Testis (tissue), 2 donors: ENCODE data around the gene KIF26B.

ENCODE experiments used
- CTCF ChIP-seq, 3 experiments: fragments of 450-650 bp in 2 of 3; fragments of 200-600 bp in 1 of 3; sonication (generic) in 1 of 3; IDR thresholded peaks; one replicate each; pipeline ENCODE4 v1.5.1; 2016 to 2019; ENCODE audit warnings: antibody characterized with exemption in 3 of 3, mild to moderate bottlenecking in 2 of 3, moderate library complexity in 1 of 3
- POLR2A ChIP-seq: fragments of 450-650 bp; IDR thresholded peaks from one replicate; pipeline ENCODE4 v1.6.1; 2017; ENCODE audit warnings: antibody characterized with exemption, mild to moderate bottlenecking, moderate library complexity

- TF ChIP-seq POLR2A (no peak), CTCF (IDR thresholded peaks at IDR 0.05) (no peak)
These were observed 14.6 kb downstream of the KIF26B start for GRCh38 chr1:245169376-245169775.
